SK-N-SH treated with all-trans-retinoic acid at 6 μM for 48 hours (cell line): ENCODE data around the gene ZNF446.

Source experiments
- ATAC-seq: fragments of 200-7000 bp; cut with Tn5 transposase; 3 replicates; pipeline ENCODE4 v1.9.1; 2020; ENCODE audit warnings: mild to moderate bottlenecking, moderate library complexity
- CREB5 ChIP-seq: fragments of 250-450 bp; sonication (Bioruptor Pico); IDR thresholded peaks from 2 replicates; pipeline ENCODE4 v1.5.1; 2020; ENCODE audit warnings: low read depth, mild to moderate bottlenecking, moderate library complexity
- CSRNP3 ChIP-seq: fragments of 250-450 bp; sonication (Bioruptor Pico); IDR thresholded peaks from 2 replicates; pipeline ENCODE4 v1.5.1; 2021; ENCODE audit warnings: mild to moderate bottlenecking, moderate library complexity
- ESRRG ChIP-seq: fragments of 250-450 bp; sonication (Bioruptor Pico); IDR thresholded peaks from 2 replicates; pipeline ENCODE4 v1.6.1; 2021; ENCODE audit warnings: mild to moderate bottlenecking
- GLIS3 ChIP-seq: fragments of 250-450 bp; sonication (Bioruptor Pico); IDR thresholded peaks from 2 replicates; pipeline ENCODE4 v1.5.0; 2020; ENCODE audit warnings: mild to moderate bottlenecking, moderate library complexity
- PATZ1 ChIP-seq: fragments of 250-450 bp; sonication (Bioruptor Pico); IDR thresholded peaks from 2 replicates; pipeline ENCODE4 v1.8.0; 2020; ENCODE audit warnings: mild to moderate bottlenecking, moderate library complexity, borderline replicate concordance
- POU6F1 ChIP-seq: fragments of 250-450 bp; sonication (Bioruptor Pico); IDR thresholded peaks from 2 replicates; pipeline ENCODE4 v1.8.0; 2021; ENCODE audit warnings: low read depth, mild to moderate bottlenecking, moderate library complexity, borderline replicate concordance
- PPARA ChIP-seq: fragments of 250-450 bp; sonication (Bioruptor Pico); IDR thresholded peaks from 2 replicates; pipeline ENCODE4 v1.5.0; 2020; ENCODE audit warnings: mild to moderate bottlenecking, borderline replicate concordance
- TCF4 ChIP-seq: fragments of 250-450 bp; sonication (Bioruptor Pico); IDR thresholded peaks from 2 replicates; pipeline ENCODE4 v1.8.0; 2021; ENCODE audit warnings: mild to moderate bottlenecking, moderate library complexity, borderline replicate concordance
- TSHZ2 ChIP-seq: fragments of 250-450 bp; sonication (Bioruptor Pico); IDR thresholded peaks from 2 replicates; pipeline ENCODE4 v1.5.0; 2020; ENCODE audit warnings: mild to moderate bottlenecking, moderate library complexity
- ZC3H10 ChIP-seq: fragments of 250-450 bp; sonication (Bioruptor Pico); IDR thresholded peaks from 2 replicates; pipeline ENCODE4 v1.5.1; 2021; ENCODE audit warnings: mild to moderate bottlenecking, moderate library complexity
- ZFP3 ChIP-seq: fragments of 250-450 bp; sonication (Bioruptor Pico); IDR thresholded peaks from 2 replicates; pipeline ENCODE4 v1.5.0; 2020; ENCODE audit warnings: mild to moderate bottlenecking, moderate library complexity
- ZNF565 ChIP-seq: fragments of 450-650 bp; formaldehyde crosslinking; conservative IDR thresholded peaks from 2 replicates; pipeline ENCODE4 v1.5.0; 2020; ENCODE audit warnings: low read depth, mild to moderate bottlenecking, moderate library complexity
- ZNF70 ChIP-seq: fragments of 450-650 bp; formaldehyde crosslinking; IDR thresholded peaks from 2 replicates; pipeline ENCODE4 v1.5.0; 2020; ENCODE audit warnings: mild to moderate bottlenecking, moderate library complexity
- ZNF8 ChIP-seq: fragments of 450-650 bp; formaldehyde crosslinking; IDR thresholded peaks from 2 replicates; pipeline ENCODE4 v1.5.0; 2020; ENCODE audit warnings: mild to moderate bottlenecking, moderate library complexity

ZNF446 gene

GRCh38 chr19:58519355-58520256, 43.5 kb downstream of the ZNF446 start, which contains the start of gene ZBTB45:
Gene ZBTB45 (minus strand): TSS chr19:58519810. CDS start chr19:58517673, 2,137 bp downstream.
- ATAC-seq: peak; percentile 90
- TF ChIP-seq ZNF8 (CRISPR knock-in tag) (0 out of 2 replicates have a peak, but pooled peaks have one; percentile 3), PPARA (CRISPR knock-in tag) (no peak), CSRNP3 (CRISPR knock-in tag) (peak; percentile 62; the same call in 1 of the 2 replicates), POU6F1 (CRISPR knock-in tag) (0 out of 2 replicates have a peak, but pooled peaks have one; percentile 53), ZFP3 (CRISPR knock-in tag) (peak; percentile 98), PATZ1 (CRISPR knock-in tag) (0 out of 2 replicates have a peak, but pooled peaks have one; percentile 65), TSHZ2 (no peak), ZNF70 (CRISPR knock-in tag) (peak; percentile 52; the same call in 1 of the 2 replicates)
- TF ChIP-seq, all 23 proteins: peak for 6

GRCh38 chr19:58520257-58520599, 44.1 kb downstream of the ZNF446 start:
- ATAC-seq: no peak
- TF ChIP-seq TCF4 (no peak), PPARA (CRISPR knock-in tag) (no peak)
- TF ChIP-seq, all 23 proteins: peak for 0

- TF ChIP-seq ZNF565 (CRISPR knock-in tag): no peak
- TF ChIP-seq ZNF70 (CRISPR knock-in tag): no peak
- no peak for TF ChIP-seq CREB5
- no peak for TF ChIP-seq ESRRG (CRISPR knock-in tag)
- no peak for ATAC-seq
These were observed 45.5 kb downstream of the ZNF446 start for GRCh38 chr19:58521651-58522050.

- ATAC-seq: no peak
These were observed 46.6 kb downstream of the ZNF446 start for GRCh38 chr19:58522709-58523108.

More at GRCh38 chr19:58522709-58523108, 46.6 kb downstream of the ZNF446 start:
- no peak for TF ChIP-seq GLIS3
- TF ChIP-seq ZC3H10 (CRISPR knock-in tag): no peak
- TF ChIP-seq PPARA (CRISPR knock-in tag): no peak
- no peak for TF ChIP-seq PATZ1 (CRISPR knock-in tag)
- TF ChIP-seq ZFP3 (CRISPR knock-in tag): no peak
